Measurements from ENCODE around the gene CCDC63.

The CCDC63 gene

DNA sequence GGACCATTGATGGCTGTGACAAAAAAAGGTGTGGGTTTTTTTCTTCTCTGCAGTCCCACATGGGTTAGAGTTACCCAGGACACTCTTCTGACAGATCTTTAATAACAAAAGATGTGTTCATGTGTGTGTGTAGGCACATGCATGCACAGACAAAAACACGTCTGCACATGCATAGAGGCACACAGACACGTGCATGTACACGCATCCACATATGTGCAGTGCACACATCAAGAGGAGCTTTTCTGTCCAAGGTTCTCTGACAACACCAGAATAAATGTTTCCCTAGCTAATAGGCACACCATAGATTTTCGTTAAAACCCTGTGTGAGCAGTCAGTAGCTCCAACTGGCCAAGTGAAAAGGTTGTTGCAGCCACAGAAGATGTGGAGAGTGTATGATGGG lies 76.4 kb downstream of the CCDC63 start:
- Histone ChIP-seq H3K9ac (no peak overlapping the region), H2AFZ (no peak overlapping the region), H3K27me3 (ENCODE audit: control insufficient read depth, insufficient read depth, low read length) (no peaks in the 10 kb centered on the region), H3K27ac (no peak overlapping the region), H3K4me3 (ENCODE audit: low read depth, low read length) (no peak overlapping the region), H3K9me3 (ENCODE audit: control insufficient read depth, low read length) (no peaks in the 10 kb centered on the region), H3K4me2 (ENCODE audit: low read length) (no peak overlapping the region), H3K79me2 (no peaks in the 10 kb centered on the region), H3K36me3 (ENCODE audit: control insufficient read depth, insufficient read depth, low read length) (no peaks in the 10 kb centered on the region), H3K4me1 (no peaks in the 10 kb centered on the region)
- TF ChIP-seq, protein P1, sequence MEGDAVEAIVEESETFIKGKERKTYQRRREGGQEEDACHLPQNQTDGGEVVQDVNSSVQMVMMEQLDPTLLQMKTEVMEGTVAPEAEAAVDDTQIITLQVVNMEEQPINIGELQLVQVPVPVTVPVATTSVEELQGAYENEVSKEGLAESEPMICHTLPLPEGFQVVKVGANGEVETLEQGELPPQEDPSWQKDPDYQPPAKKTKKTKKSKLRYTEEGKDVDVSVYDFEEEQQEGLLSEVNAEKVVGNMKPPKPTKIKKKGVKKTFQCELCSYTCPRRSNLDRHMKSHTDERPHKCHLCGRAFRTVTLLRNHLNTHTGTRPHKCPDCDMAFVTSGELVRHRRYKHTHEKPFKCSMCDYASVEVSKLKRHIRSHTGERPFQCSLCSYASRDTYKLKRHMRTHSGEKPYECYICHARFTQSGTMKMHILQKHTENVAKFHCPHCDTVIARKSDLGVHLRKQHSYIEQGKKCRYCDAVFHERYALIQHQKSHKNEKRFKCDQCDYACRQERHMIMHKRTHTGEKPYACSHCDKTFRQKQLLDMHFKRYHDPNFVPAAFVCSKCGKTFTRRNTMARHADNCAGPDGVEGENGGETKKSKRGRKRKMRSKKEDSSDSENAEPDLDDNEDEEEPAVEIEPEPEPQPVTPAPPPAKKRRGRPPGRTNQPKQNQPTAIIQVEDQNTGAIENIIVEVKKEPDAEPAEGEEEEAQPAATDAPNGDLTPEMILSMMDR (IDR thresholded peaks at IDR 0.05) = no peak

DNA sequence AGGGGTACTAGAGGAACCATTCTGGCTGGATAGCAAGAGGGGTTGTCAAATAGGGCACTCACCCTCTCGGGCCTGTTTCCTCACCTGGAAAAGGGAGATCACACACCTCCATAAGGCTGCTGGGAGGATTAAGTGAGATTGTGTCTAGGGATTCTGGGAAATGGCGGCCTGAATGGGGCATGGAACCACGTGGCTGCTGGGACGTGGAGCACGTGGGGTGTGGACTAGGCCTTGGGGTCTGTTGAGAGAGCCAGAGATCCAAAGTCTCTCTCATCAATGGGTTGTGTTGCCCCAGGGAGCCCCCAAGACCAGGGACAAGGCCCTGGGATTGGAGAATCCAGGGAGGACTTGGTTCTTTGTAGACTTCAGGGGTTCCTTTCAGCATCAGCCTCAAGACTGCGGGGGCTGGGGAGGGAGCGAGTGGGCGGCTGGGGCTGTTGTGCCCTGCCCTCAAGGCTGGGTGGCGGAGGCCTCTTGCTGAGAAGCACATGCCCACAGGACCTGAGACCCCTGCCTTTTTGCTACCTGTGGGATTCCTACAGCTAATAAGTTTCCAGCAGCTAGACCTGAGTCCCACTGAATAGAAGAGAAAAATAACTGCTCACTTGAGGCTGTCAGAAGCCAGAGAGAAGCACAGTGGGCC lies 77.0 kb downstream of the CCDC63 start:
- no peaks in the 10 kb centered on the region for H3K27me3 ChIP-seq (ENCODE audit: control insufficient read depth, insufficient read depth, low read length)
- H3K9me3 ChIP-seq (ENCODE audit: control insufficient read depth, low read length) = no peaks in the 10 kb centered on the region
- no peaks in the 10 kb centered on the region for H3K36me3 ChIP-seq (ENCODE audit: control insufficient read depth, insufficient read depth, low read length)
- TF ChIP-seq, protein P1 (IDR thresholded peaks at IDR 0.05) = no peak
- H3K79me2 ChIP-seq = no peaks in the 10 kb centered on the region
- no peak overlapping the region for H3K4me3 ChIP-seq (ENCODE audit: low read depth, low read length)
- H3K4me2 ChIP-seq (ENCODE audit: low read length) = no peak overlapping the region
- no peak overlapping the region for H3K27ac ChIP-seq
- H3K4me1 ChIP-seq = no peaks in the 10 kb centered on the region
- H2AFZ ChIP-seq = no peak overlapping the region
- no peak overlapping the region for H3K9ac ChIP-seq

DNA sequence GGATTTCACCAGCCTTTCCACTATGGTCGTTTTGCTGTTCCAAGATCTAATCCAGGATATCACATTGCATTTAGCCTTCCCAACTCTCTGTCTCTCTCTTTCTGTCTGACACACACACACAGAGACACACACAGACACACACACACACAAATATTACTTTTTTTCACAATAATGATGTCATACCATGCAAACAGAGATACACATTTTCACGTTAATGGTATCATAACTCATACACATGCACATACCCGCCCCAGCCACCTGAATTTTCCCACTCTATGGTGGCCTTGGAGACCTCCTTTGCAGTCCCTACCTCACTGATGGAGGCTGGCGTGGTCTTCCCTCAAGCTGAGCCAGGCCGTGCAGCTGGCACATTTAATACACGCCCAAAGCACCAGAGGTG lies 80.8 kb downstream of the CCDC63 start:
- no peak overlapping the region for H3K27ac ChIP-seq
- no peaks in the 10 kb centered on the region for H3K27me3 ChIP-seq (ENCODE audit: control insufficient read depth, insufficient read depth, low read length)
- no peaks in the 10 kb centered on the region for H3K36me3 ChIP-seq (ENCODE audit: control insufficient read depth, insufficient read depth, low read length)
- H2AFZ ChIP-seq = no peak overlapping the region
- no peaks in the 10 kb centered on the region for H3K9me3 ChIP-seq (ENCODE audit: control insufficient read depth, low read length)
- no peaks in the 10 kb centered on the region for H3K4me1 ChIP-seq
- TF ChIP-seq, protein P1 (IDR thresholded peaks at IDR 0.05) = no peak
- H3K79me2 ChIP-seq = no peaks in the 10 kb centered on the region
- H3K4me3 ChIP-seq (ENCODE audit: low read depth, low read length) = no peak overlapping the region
- no peak overlapping the region for H3K4me2 ChIP-seq (ENCODE audit: low read length)
- no peak overlapping the region for H3K9ac ChIP-seq

DNA sequence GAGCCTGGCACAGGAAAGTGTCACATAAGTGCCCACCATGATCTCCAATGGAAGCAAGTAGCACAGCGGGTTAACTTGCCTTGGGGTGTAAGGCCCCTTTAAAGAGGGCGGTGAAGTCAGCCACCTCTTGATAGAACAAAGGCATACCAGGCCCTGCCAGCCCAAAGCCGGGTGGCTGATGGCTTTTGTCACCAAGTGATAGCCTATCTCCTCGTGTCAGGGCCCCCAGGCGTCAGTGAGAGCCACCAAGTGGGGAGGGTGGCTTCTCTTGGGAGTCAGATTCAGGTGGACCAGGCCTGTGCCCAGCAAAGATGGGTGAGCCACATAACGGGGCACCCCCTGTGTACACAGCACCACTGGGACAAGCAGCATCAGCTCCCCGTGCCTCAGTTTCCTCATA lies 81.9 kb downstream of the CCDC63 start:
- H3K4me3 ChIP-seq (ENCODE audit: low read depth, low read length) = no peak overlapping the region
- H3K9me3 ChIP-seq (ENCODE audit: control insufficient read depth, low read length) = no peaks in the 10 kb centered on the region
- H3K9ac ChIP-seq = no peak overlapping the region
- no peak overlapping the region for H2AFZ ChIP-seq
- H3K79me2 ChIP-seq = no peaks in the 10 kb centered on the region
- no peaks in the 10 kb centered on the region for H3K4me1 ChIP-seq
- TF ChIP-seq, protein P1 (IDR thresholded peaks at IDR 0.05) = no peak
- H3K27ac ChIP-seq = no peak overlapping the region
- no peak overlapping the region for H3K4me2 ChIP-seq (ENCODE audit: low read length)
- no peaks in the 10 kb centered on the region for H3K27me3 ChIP-seq (ENCODE audit: control insufficient read depth, insufficient read depth, low read length)
- H3K36me3 ChIP-seq (ENCODE audit: control insufficient read depth, insufficient read depth, low read length) = no peaks in the 10 kb centered on the region

DNA sequence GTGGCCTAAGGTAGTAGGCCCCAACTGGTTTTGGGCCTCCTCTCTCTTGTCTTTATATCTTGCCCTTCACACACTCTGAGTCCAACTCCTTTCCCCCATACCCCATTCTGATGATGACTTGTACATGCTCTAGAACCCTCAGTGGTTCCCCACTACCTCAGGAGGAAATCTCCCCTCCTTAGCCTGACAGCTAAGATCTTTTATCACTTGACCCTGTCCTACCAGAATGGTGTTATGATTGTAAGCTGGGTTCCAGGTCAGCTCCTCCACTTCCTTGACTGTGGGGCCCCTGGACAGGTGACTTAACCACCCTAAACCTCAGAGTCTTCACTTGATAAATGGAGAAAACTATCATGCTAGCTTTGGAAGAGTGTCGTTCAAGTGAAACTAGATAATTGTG lies 83.0 kb downstream of the CCDC63 start:
- Histone ChIP-seq H3K4me3 (ENCODE audit: low read depth, low read length) (no peak overlapping the region), H3K4me2 (ENCODE audit: low read length) (no peak overlapping the region), H2AFZ (no peak overlapping the region), H3K9ac (no peak overlapping the region), H3K36me3 (ENCODE audit: control insufficient read depth, insufficient read depth, low read length) (no peaks in the 10 kb centered on the region), H3K4me1 (no peaks in the 10 kb centered on the region), H3K9me3 (ENCODE audit: control insufficient read depth, low read length) (no peaks in the 10 kb centered on the region), H3K27ac (no peak overlapping the region), H3K79me2 (no peaks in the 10 kb centered on the region), H3K27me3 (ENCODE audit: control insufficient read depth, insufficient read depth, low read length) (no peaks in the 10 kb centered on the region)
- TF ChIP-seq, protein P1 (IDR thresholded peaks at IDR 0.05) = no peak

Measured in parathyroid adenoma (tissue), 2 donors.